GM23338 (cell line): Measurements from ENCODE around the gene ANG. TPM values are rescaled to one million over a fixed set of nuclear protein-coding genes. Genes with fewer than 3 reads are reported as not detected.

Source experiments
- ATAC-seq: fragments of 200-7000 bp; cut with Tn5 transposase; 3 replicates; pipeline ENCODE4 v1.9.1; 2020
- DNase-seq: peaks from one replicate; pipeline ENCODE4 v3.0.0-alpha.2; 2015; ENCODE audit warnings: low spot score
- H2AFZ ChIP-seq: fragments of 200-600 bp; sonication (generic); 2 replicates; pipeline ENCODE4 v1.8.0; 2016; ENCODE audit warnings: antibody characterized with exemption, mild to moderate bottlenecking, moderate library complexity
- H3F3A ChIP-seq: fragments of 200-600 bp; sonication (generic); replicated peaks from 2 replicates; pipeline ENCODE4 v1.8.0; 2017; ENCODE audit warnings: antibody characterized with exemption, mixed run types, low read depth
- H3K27ac ChIP-seq: fragments of 200-600 bp; sonication (generic); 2 replicates; pipeline ENCODE4 v1.6.1; 2016; ENCODE audit warnings: low read depth
- H3K27me3 ChIP-seq: fragments of 200-600 bp; sonication (generic); 2 replicates; pipeline ENCODE4 v1.8.0; 2016; ENCODE audit warnings: mild to moderate bottlenecking, mixed run types, moderate library complexity; ENCODE audit not compliant: insufficient read depth
- H3K36me3 ChIP-seq: fragments of 200-600 bp; sonication (generic); 2 replicates; pipeline ENCODE4 v1.8.0; 2016; ENCODE audit warnings: mild to moderate bottlenecking; ENCODE audit not compliant: insufficient read depth
- H3K4me1 ChIP-seq: fragments of 200-600 bp; sonication (generic); 2 replicates; pipeline ENCODE4 v1.8.0; 2016; ENCODE audit warnings: mild to moderate bottlenecking, moderate library complexity; ENCODE audit not compliant: insufficient read depth
- H3K4me2 ChIP-seq: fragments of 200-600 bp; sonication (generic); 2 replicates; pipeline ENCODE4 v1.7.1; 2017; ENCODE audit warnings: mixed run types
- H3K4me3 ChIP-seq: fragments of 200-600 bp; sonication (generic); 2 replicates; pipeline ENCODE4 v1.6.1; 2016; ENCODE audit warnings: mixed run types
- H3K79me2 ChIP-seq: fragments of 200-600 bp; sonication (generic); replicated peaks from 2 replicates; pipeline ENCODE4 v1.8.0; 2017; ENCODE audit warnings: mild to moderate bottlenecking; ENCODE audit not compliant: insufficient read depth
- H3K9me2 ChIP-seq: fragments of 200-600 bp; sonication (generic); 2 replicates; pipeline ENCODE4 v1.8.0; 2017; ENCODE audit not compliant: insufficient read depth
- H4K20me1 ChIP-seq: fragments of 200-600 bp; sonication (generic); replicated peaks from 2 replicates; pipeline ENCODE4 v1.8.0; 2017; ENCODE audit warnings: mild to moderate bottlenecking; ENCODE audit not compliant: insufficient read depth
- H3K27ac Mint-ChIP-seq: 2 replicates; pipeline ENCODE4 v1.8.0; 2020; ENCODE audit warnings: inconsistent platforms, mild to moderate bottlenecking, moderate library complexity, mixed read lengths
- H3K27me3 Mint-ChIP-seq: 3 replicates; pipeline ENCODE4 v1.8.0; 2022; ENCODE audit warnings: low read depth, mild to moderate bottlenecking, moderate library complexity, mixed read lengths, inconsistent platforms; ENCODE audit not compliant: insufficient read depth, poor library complexity
- H3K36me3 Mint-ChIP-seq: 3 replicates; pipeline ENCODE4 v1.8.0; 2021; ENCODE audit warnings: low read depth, mild to moderate bottlenecking, inconsistent platforms, moderate library complexity, mixed read lengths
- H3K4me1 Mint-ChIP-seq: 3 replicates; pipeline ENCODE4 v1.8.0; 2020; ENCODE audit warnings: mild to moderate bottlenecking, inconsistent platforms, mixed read lengths
- H3K4me3 Mint-ChIP-seq: 3 replicates; pipeline ENCODE4 v1.8.0; 2021; ENCODE audit warnings: moderate library complexity, mild to moderate bottlenecking, inconsistent platforms, mixed read lengths
- H3K9me3 Mint-ChIP-seq: 3 replicates; pipeline ENCODE4 v1.8.0; 2020; ENCODE audit warnings: moderate library complexity, mild to moderate bottlenecking, inconsistent platforms, mixed read lengths
- CREB1 ChIP-seq: fragments of 250-450 bp; sonication (Bioruptor Pico); IDR thresholded peaks from 2 replicates; pipeline ENCODE4 v1.5.0; 2020; ENCODE audit warnings: low read depth, mild to moderate bottlenecking, moderate library complexity
- CTCF ChIP-seq, 2 experiments: fragments of 200-600 bp in 1 of 2; sonication (generic) in 1 of 2; conservative IDR thresholded peaks; 2 replicates each; pipeline versions ENCODE4 v1.5.1 to v1.6.1; 2016 to 2017; ENCODE audit warnings: antibody characterized with exemption in 2 of 2, low read depth in 2 of 2, mild to moderate bottlenecking in 2 of 2, moderate library complexity in 1 of 2
- ETS1 ChIP-seq: IDR thresholded peaks from 2 replicates; pipeline ENCODE4 v1.6.1; 2016; ENCODE audit warnings: antibody characterized with exemption
- EZH2 ChIP-seq: fragments of 200-600 bp; sonication (generic); IDR thresholded peaks from one replicate; pipeline ENCODE4 v1.8.0; 2017; ENCODE audit warnings: antibody characterized with exemption, mild to moderate bottlenecking, low read depth; ENCODE audit not compliant: unreplicated experiment
- EZH2phosphoT487 ChIP-seq: fragments of 200-600 bp; sonication (generic); IDR thresholded peaks from one replicate; pipeline ENCODE4 v1.8.1; 2018; ENCODE audit warnings: antibody characterized with exemption; ENCODE audit not compliant: unreplicated experiment
- JUNB ChIP-seq: IDR thresholded peaks from one replicate; pipeline ENCODE4 v1.6.1; 2016; ENCODE audit warnings: antibody characterized with exemption; ENCODE audit not compliant: unreplicated experiment
- NANOG ChIP-seq: IDR thresholded peaks from 2 replicates; pipeline ENCODE4 v1.6.1; 2016; ENCODE audit warnings: antibody characterized with exemption, borderline replicate concordance
- POLR2AphosphoS5 ChIP-seq: IDR thresholded peaks from 2 replicates; pipeline ENCODE4 v1.6.1; 2016; ENCODE audit warnings: antibody characterized with exemption, low read depth
- REST ChIP-seq: IDR thresholded peaks from one replicate; pipeline ENCODE4 v1.6.1; 2018; ENCODE audit warnings: antibody characterized with exemption; ENCODE audit not compliant: unreplicated experiment
- STAT1 ChIP-seq: IDR thresholded peaks from one replicate; pipeline ENCODE4 v1.6.1; 2016; ENCODE audit warnings: antibody characterized with exemption; ENCODE audit not compliant: unreplicated experiment
- ZNF114 ChIP-seq: fragments of 250-450 bp; sonication (Bioruptor Pico); IDR thresholded peaks from 2 replicates; pipeline ENCODE4 v1.5.0; 2020; ENCODE audit warnings: mild to moderate bottlenecking, moderate library complexity
- ZNF331 ChIP-seq: fragments of 250-450 bp; sonication (Bioruptor Pico); IDR thresholded peaks from 2 replicates; pipeline ENCODE4 v1.5.0; 2020; ENCODE audit warnings: low read depth, mild to moderate bottlenecking, moderate library complexity
- ZNF462 ChIP-seq: fragments of 250-450 bp; sonication (Bioruptor Pico); IDR thresholded peaks from 2 replicates; pipeline ENCODE4 v1.5.0; 2020; ENCODE audit warnings: mild to moderate bottlenecking, moderate library complexity
- polyA plus RNA-seq: library from polyadenylated mRNA; unstranded; fragments of >200 nt; fragmentation: Nextera tagmentation; extraction: Ambion mirVana; gene quantifications from 2 replicates; pipeline ENCODE4 v1.2.1, GENCODE V29; 2016
- total RNA-seq: library from RNA; depleted of rRNA; stranded (reverse); fragments of >200 nt; shearing (Covaris generic); gene quantifications from 2 replicates; pipeline ENCODE4 v1.2.3, GENCODE V29; 2014

ANG gene
- total and polyA plus RNA-seq, 2 experiments from 2014 or later, result 2.3 to 3.7 TPM

GRCh38 chr14:20683125-20683890 is 5.3 kb upstream of the ANG start:
- Mint-ChIP-seq H3K36me3 (no peaks in the 10 kb centered on the region; the same call in 2 of the 3 replicates), H3K4me1 (peaks cover 27% of the 10 kb centered on the region), H3K9me3 (no peaks in the 10 kb centered on the region), H3K27ac (no peak overlapping the region), H3K27me3 (peaks cover 13% of the 10 kb centered on the region), H3K4me3 (no peak overlapping the region)
- Histone ChIP-seq H3K36me3 (no peaks in the 10 kb centered on the region), H3F3A (peaks cover 3% of the 10 kb centered on the region; the same call in 1 of the 2 replicates), H4K20me1 (no peaks in the 10 kb centered on the region), H3K9me2 (no peaks in the 10 kb centered on the region), H2AFZ (peak overlapping the region; percentile 87), H3K4me3 (peak overlapping the region; percentile 92), H3K27ac (peak overlapping the region; percentile 82), H3K79me2 (no peaks in the 10 kb centered on the region), H3K4me1 (peaks cover 9% of the 10 kb centered on the region), H3K4me2 (peak overlapping the region; percentile 80), H3K27me3 (no peaks in the 10 kb centered on the region)
- DNase-seq (peak; percentile 89), ATAC-seq (peak; percentile 48)
- TF ChIP-seq CTCF (conservative IDR thresholded peaks at IDR 0.05; ENCODE audit: low read depth in 2 of 2), result no peak
- TF ChIP-seq STAT1, result no peak
- TF ChIP-seq CREB1 (CRISPR knock-in tag), result peak; percentile 38; the same call in 1 of the 2 replicates
- no peak for TF ChIP-seq ZNF331
- TF ChIP-seq ZNF114 (CRISPR knock-in tag), result peak; percentile 64; the same call in 1 of the 2 replicates
- TF ChIP-seq JUNB, result no peak
- TF ChIP-seq ZNF462 (CRISPR knock-in tag), result no peak
- TF ChIP-seq REST, result no peak
- TF ChIP-seq POLR2AphosphoS5, result no peak; the same call in 1 of the 2 replicates
- TF ChIP-seq EZH2phosphoT487, result no peak
- no peak for TF ChIP-seq EZH2
- TF ChIP-seq NANOG, result no peak
- TF ChIP-seq ETS1, result peak; percentile 45; the same call in 1 of the 2 replicates
